Activated CD4-positive, alpha-beta T cell treated with anti-CD3 and anti-CD28 coated beads for 24 hours (primary cell): Measurements from ENCODE around the gene GAS2L1.
"Not testable (repeated sequence)": the region's sequence is repeated elsewhere in the genome, so short reads cannot be mapped to it uniquely, and the experiment has no call there.

Source experiments
- DNase-seq, 2 donors: peaks; one replicate each; pipeline ENCODE4 v3.0.0-alpha.2; 2020; ENCODE audit warnings: low read depth in 2 of 2

Gene GAS2L1

GRCh38 chr22:29342177-29342576 is 35.7 kb downstream of the GAS2L1 start:
- no peak for DNase-seq

- no peak for DNase-seq
Measured at GRCh38 chr22:29342577-29343312, 36.3 kb downstream of the GAS2L1 start.

- no peak for DNase-seq
Measured at GRCh38 chr22:29343313-29343805, 36.9 kb downstream of the GAS2L1 start.

- no peak for DNase-seq
Measured at GRCh38 chr22:29344137-29344536, 37.7 kb downstream of the GAS2L1 start.

GRCh38 chr22:29344889-29345288 is 38.4 kb downstream of the GAS2L1 start:
- DNase-seq: not testable (repeated sequence)

- DNase-seq: no peak
Measured at GRCh38 chr22:29345932-29346331, 39.5 kb downstream of the GAS2L1 start.

GRCh38 chr22:29346659-29347058 is 40.2 kb downstream of the GAS2L1 start:
- DNase-seq: no peak

- DNase-seq: no peak
Measured at GRCh38 chr22:29348041-29348440, 41.6 kb downstream of the GAS2L1 start.

- no peak for DNase-seq
Measured at GRCh38 chr22:29348956-29349355, 42.5 kb downstream of the GAS2L1 start.

- no peak for DNase-seq
Measured at GRCh38 chr22:29351042-29351441, 44.6 kb downstream of the GAS2L1 start.

- DNase-seq: no peak
Measured at GRCh38 chr22:29351891-29352290, 45.4 kb downstream of the GAS2L1 start.

- DNase-seq: no peak
Measured at GRCh38 chr22:29352778-29353177, 46.3 kb downstream of the GAS2L1 start.

GRCh38 chr22:29353286-29353685 is 46.8 kb downstream of the GAS2L1 start:
- DNase-seq: no peak

- no peak for DNase-seq
Measured at GRCh38 chr22:29353860-29354259, 47.4 kb downstream of the GAS2L1 start.

GRCh38 chr22:29357193-29357890 is 50.9 kb downstream of the GAS2L1 start:
- not testable (repeated sequence) for DNase-seq

GRCh38 chr22:29359469-29359868 is 53.0 kb downstream of the GAS2L1 start:
- DNase-seq: no peak
